Activated CD8-positive, alpha-beta memory T cell treated with anti-CD3 and anti-CD28 coated beads, Interleukin-2, amount 50 U/mL, for 24 hours (primary cell): ENCODE data around the gene SLC39A11.
"Not testable (repeated sequence)": the region's sequence is repeated elsewhere in the genome, so short reads cannot be mapped to it uniquely, and the experiment has no call there.

Experiments
- DNase-seq: peaks from one replicate; pipeline ENCODE4 v3.0.0-alpha.2; 2020; ENCODE audit errors: extremely low read depth

The SLC39A11 gene

GRCh38 chr17:73092523-73093135 lies at the start of gene SLC39A11:
Gene SLC39A11 (minus strand): TSS chr17:73092688. CDS start chr17:73088764, 3,924 bp downstream.
- peak; percentile 74 for DNase-seq

- DNase-seq = no peak
Measured at GRCh38 chr17:73141411-73141810, 48.9 kb upstream of the SLC39A11 start.

GRCh38 chr17:73140566-73140965 lies 48.1 kb upstream of the SLC39A11 start:
- DNase-seq = no peak

GRCh38 chr17:73139296-73139695 lies 46.8 kb upstream of the SLC39A11 start:
- no peak for DNase-seq

GRCh38 chr17:73138541-73139138 lies 46.2 kb upstream of the SLC39A11 start:
- no peak for DNase-seq

- no peak for DNase-seq
Measured at GRCh38 chr17:73137376-73137775, 44.9 kb upstream of the SLC39A11 start.

- DNase-seq = no peak
Measured at GRCh38 chr17:73135766-73136165, 43.3 kb upstream of the SLC39A11 start.

GRCh38 chr17:73133911-73134649 lies 41.6 kb upstream of the SLC39A11 start:
- DNase-seq = no peak

- DNase-seq = no peak
Measured at GRCh38 chr17:73132085-73132492, 39.6 kb upstream of the SLC39A11 start.

- DNase-seq = not testable (repeated sequence)
Measured at GRCh38 chr17:73131439-73131838, 39.0 kb upstream of the SLC39A11 start.

- DNase-seq = no peak
Measured at GRCh38 chr17:73130977-73131376, 38.5 kb upstream of the SLC39A11 start.

GRCh38 chr17:73128496-73128895 lies 36.0 kb upstream of the SLC39A11 start:
- DNase-seq = no peak

GRCh38 chr17:73126716-73127473 lies 34.4 kb upstream of the SLC39A11 start:
- DNase-seq = no peak

GRCh38 chr17:73123606-73124320 lies 31.3 kb upstream of the SLC39A11 start:
- no peak for DNase-seq

GRCh38 chr17:73122953-73123605 lies 30.6 kb upstream of the SLC39A11 start:
- no peak for DNase-seq

- DNase-seq = no peak
Measured at GRCh38 chr17:73121506-73121905, 29.0 kb upstream of the SLC39A11 start.

GRCh38 chr17:73119631-73120030 lies 27.1 kb upstream of the SLC39A11 start:
- no peak for DNase-seq

GRCh38 chr17:73118951-73119391 lies 26.5 kb upstream of the SLC39A11 start:
- no peak for DNase-seq

GRCh38 chr17:73118139-73118538 lies 25.7 kb upstream of the SLC39A11 start:
- no peak for DNase-seq

GRCh38 chr17:73112246-73112645 lies 19.8 kb upstream of the SLC39A11 start:
- DNase-seq = no peak

GRCh38 chr17:73111386-73111785 lies 18.9 kb upstream of the SLC39A11 start:
- DNase-seq = no peak
